Measurements from ENCODE around the gene ANGPTL5. TPM values are rescaled to one million over a fixed set of nuclear protein-coding genes. Genes with fewer than 3 reads are reported as not detected.
"Not testable (repeated sequence)": the region's sequence is repeated elsewhere in the genome, so short reads cannot be mapped to it uniquely, and the experiment has no call there.

Gene ANGPTL5
- total RNA-seq, 2 donors from 2014 or later = 0.12 to 0.28 TPM

GRCh38 chr11:101909087-101909486 is 7.2 kb downstream of the ANGPTL5 start:
- intact Hi-C loops (cut with DNase I, micrococcal nuclease) = no loop called here
- ATAC-seq (no peak), DNase-seq (no peak)

DNA sequence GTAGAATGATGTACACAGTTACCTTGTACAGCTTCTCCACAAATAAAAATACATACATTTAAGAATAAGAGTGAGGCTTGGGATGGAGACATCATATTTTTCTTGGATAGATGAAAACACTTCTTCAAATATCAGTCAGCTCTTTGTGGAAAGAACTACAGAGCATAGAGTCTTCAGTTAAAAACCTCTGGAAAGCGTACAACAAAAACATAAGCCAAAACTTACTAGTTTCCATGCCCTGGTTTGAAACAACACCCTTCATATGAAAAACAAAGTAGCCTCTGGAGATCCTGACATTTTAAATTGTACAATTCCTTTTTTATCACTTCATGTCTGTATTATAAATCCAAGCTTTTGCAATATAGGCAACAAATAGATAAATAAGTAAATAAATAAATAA is 8.5 kb downstream of the ANGPTL5 start:
- no peak for ATAC-seq
- intact Hi-C loops (cut with DNase I, micrococcal nuclease) = no loop called here
- no peak for DNase-seq

GRCh38 chr11:101894505-101894904 is 21.8 kb downstream of the ANGPTL5 start:
- DNase-seq = no peak
- intact Hi-C loops (cut with DNase I, micrococcal nuclease) = no loop called here
- no peak for ATAC-seq

DNA sequence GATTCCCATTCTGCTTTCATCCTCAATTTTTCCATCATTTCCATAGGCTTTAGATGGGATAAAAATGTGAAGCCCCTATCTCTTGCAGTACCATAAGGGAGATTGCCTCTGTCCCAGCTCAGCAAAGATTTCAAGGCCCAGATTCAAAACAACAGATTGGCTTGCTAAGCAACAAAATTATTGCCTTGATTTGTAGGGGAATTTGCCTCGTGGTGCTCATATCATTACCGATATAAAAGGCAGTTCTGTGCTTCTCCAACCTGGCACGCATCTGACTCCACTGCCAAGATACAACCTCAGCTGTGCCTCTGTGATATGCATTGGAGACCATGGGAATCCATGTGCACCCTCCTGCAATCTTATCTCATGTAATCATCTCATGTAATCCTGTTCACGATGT is 26.6 kb downstream of the ANGPTL5 start:
- ATAC-seq (no peak), DNase-seq (no peak)
- intact Hi-C loops (cut with DNase I, micrococcal nuclease) = no loop called here

DNA sequence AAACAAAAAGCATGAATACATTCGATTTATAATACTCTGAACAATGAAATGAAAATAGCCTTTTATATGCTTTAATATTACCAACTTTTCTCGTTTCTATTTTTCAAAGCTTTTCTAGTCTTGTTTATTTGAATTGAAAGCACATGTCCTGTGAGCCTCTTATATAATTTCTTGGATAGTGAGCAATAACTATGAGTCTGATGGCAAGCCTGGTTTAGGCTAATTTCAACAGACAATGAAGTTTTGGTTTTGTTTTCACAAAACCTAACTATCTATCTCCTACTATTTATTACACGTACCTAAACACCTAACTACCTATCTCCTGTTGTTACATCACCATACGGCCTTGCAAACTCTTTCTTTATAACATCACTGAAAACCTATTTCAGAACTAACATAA is 30.7 kb downstream of the ANGPTL5 start:
- DNase-seq (no peak), ATAC-seq (no peak)
- intact Hi-C loops (cut with DNase I, micrococcal nuclease) = no loop called here

GRCh38 chr11:101881586-101881985 is 34.7 kb downstream of the ANGPTL5 start:
- intact Hi-C loops (cut with DNase I, micrococcal nuclease) = no loop called here
- ATAC-seq = no peak
- no peak for DNase-seq

DNA sequence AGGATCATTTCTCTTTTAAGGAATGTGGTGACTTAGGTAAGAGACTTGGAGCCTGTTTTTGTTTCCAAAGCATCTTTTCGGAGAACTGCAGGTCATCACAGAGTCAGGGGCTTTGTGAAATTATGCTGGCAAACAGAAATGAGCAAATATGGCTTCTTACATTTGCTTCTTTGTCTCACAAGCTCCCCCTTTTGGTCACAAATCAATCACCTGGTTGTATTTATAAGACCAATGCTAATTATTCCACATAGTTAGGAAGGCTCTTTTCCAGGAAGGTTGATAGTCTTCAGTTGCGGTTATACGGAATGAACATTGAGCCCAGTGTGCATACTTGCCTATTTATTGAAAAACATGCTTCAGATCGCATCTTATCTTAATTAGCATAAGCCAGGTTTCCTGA is 36.1 kb downstream of the ANGPTL5 start:
- intact Hi-C loops (cut with DNase I, micrococcal nuclease) = no loop called here
- no peak for ATAC-seq
- no peak for DNase-seq

DNA sequence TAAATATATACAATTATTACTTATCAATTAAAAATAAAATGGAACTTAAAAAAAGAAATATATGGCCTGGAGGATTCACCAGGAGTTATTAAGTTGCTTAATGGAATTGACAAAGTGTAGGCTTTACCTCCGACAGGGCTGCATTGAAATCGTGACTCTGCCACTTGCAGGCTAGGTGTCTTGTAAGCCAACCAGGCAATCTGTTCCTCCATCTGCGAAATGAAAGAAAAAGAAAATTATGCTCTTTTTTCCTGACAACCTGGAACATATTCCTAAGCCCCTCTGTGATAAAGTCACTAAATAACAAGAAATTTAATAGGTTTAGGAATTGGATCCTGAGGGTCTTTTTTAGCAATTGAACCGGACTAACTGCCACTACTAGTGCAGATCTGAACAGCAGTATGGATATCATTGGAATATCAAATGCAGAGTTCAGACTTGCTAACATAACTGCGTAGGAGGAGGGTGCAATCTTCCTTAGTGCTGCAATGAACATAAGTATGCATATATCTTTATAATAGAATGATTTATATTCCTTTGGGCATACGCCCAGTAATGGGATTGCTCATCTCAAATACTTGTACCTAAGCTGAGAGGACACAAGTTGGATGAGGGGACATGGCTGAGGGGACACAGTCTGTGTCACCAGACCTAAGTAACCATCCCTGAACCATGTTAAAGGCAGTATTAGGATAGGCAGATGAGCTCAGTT is 44.0 kb downstream of the ANGPTL5 start:
- DNase-seq (no peak), ATAC-seq (no peak)
- intact Hi-C loops (cut with DNase I, micrococcal nuclease) = loop anchor here in 1 of 2 donors (10.0 kb wide), 1 partner anchor 112 kb away; no protein-coding TSS in a partner anchor

- intact Hi-C loops (cut with DNase I, micrococcal nuclease) = loop anchor here in 1 of 2 donors (10.0 kb wide), 1 partner anchor 114 kb away; no protein-coding TSS in a partner anchor
- no peak for DNase-seq
- peak; percentile 44 for ATAC-seq
Observed at GRCh38 chr11:101870510-101870909, 45.8 kb downstream of the ANGPTL5 start.

- intact Hi-C loops (cut with DNase I, micrococcal nuclease) = no loop called here
- DNase-seq (no peak), ATAC-seq (no peak)
Observed at GRCh38 chr11:101867951-101868350, 48.4 kb downstream of the ANGPTL5 start.

DNA sequence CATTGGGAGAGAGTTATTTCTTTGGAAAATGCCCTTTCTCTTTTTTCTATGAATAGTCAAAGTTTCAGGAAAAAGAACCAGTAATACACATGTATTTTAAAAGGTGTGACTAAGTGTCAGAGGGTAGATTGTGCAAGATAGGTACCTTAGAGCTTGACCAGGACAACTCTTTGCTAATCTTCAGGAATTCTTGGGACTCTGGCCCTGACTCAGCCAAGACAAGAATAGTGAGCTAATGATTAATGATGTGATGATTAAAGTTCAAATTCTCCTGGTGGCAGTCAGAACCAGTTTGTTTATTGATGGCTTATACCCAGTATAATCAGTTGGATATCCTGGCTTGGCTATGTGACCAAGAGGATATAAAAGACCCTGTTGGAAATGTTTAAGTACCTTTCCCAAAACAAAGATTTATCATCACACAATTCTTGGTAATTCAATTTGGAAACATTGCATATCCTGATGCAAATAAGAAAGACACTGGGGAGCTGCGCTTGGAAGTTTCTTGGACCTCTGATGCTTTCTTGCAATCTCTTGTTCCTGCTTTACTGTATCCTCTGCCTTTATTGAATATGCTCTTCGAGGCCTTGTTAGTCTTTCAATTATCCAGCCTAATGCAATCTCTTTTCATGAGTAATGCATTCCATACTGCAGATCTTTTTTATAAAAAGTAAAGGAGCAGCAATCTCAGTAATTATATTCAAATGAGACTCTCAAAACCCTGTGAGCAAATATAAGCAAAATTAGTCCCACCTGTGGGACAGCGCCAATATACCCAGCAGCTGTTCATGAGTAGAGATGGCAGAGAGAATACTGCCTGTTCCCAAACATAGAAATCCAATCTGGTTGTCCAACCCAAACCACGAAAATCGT is 49.5 kb downstream of the ANGPTL5 start:
- no peak for DNase-seq
- intact Hi-C loops (cut with DNase I, micrococcal nuclease) = no loop called here

DNA sequence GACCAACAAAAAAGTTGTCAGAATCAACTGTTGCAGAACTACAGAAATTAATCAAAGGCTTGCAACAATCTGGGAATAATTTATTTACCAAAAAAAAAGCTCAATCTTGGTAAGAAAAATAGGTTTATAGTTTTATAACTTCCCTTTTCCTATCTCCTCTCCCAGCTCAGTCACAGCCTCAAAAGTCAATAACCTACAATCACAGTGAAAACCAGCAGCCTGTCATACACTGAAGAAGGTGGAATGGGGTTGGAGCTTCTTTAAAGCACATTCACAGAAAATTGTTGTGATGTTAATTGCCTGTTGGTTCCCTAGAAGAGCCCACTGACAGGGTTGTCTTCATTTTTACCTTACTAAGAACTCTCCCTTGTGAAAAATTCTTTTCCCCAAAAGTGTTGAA is 52.2 kb downstream of the ANGPTL5 start:
- intact Hi-C loops (cut with DNase I, micrococcal nuclease) = loop anchor here in 1 of 2 donors (5.0 kb wide), 1 partner anchor 143 kb away; no protein-coding TSS in a partner anchor
- ATAC-seq (peak; percentile 72), DNase-seq (no peak)

More for the DNA sequence above, 49.5 kb downstream of the ANGPTL5 start:
- peak; percentile 33 for ATAC-seq

DNA sequence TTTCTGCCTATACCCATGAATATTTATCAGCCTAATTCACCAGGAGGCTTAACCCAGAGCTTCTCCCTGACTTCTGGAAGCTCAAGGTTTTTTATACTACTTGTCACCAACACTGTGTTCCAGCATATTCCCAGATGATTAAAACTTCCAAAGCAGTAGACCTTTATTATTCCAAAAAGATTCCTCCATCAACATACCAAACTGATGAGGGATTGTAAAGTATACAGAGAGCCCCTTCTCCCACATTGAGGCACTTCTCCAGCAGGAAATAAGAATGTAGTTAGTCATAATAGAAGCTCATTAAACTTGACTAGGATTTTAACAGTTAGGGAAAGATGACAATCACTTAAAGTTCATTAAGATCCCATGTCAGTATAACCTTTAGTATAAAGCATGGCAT is 53.0 kb downstream of the ANGPTL5 start:
- intact Hi-C loops (cut with DNase I, micrococcal nuclease) = loop anchor here in 1 of 2 donors (5.0 kb wide), 1 partner anchor 144 kb away; no protein-coding TSS in a partner anchor
- DNase-seq = no peak
- no peak for ATAC-seq

- DNase-seq (no peak), ATAC-seq (peak; percentile 45)
Observed at GRCh38 chr11:101862391-101863233, 53.7 kb downstream of the ANGPTL5 start.

DNA sequence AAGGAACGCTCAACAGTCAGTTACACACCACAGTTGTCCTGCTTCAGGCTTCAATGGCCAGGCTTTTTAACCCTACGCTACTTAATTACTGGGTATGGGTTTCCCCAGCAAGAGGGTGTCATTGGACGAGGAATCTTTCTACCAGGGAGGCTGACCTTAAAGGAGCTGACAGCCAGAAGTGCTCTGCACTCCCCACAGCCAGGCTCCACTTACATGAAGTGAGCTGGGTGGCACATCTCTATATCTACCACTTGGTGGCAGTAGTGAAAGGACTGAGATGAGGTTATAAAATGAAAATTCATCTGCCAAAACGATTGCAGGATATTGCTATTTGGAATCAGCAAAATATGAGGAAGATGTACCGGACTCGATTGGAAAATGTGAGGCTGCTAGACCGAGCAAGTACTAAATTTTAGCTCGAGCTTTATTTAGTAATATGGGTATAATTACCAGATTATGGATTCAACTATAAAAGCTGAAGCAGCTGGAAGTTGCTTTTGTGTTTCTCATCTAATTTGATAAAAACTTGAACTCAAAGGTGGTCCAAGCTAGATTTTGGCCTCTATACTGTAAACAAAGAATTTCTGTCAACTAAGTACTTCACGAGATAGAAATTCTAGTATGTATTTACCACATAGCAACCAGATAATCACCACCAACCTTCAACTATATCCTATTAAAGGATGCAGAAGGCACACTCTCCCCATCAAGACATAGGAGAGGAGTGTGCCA is 55.5 kb downstream of the ANGPTL5 start:
- ATAC-seq = peak; percentile 89
- DNase-seq = peak in 1 of 2 donors; percentile 14
- intact Hi-C loops (cut with DNase I, micrococcal nuclease) = loop anchor here in 1 of 2 donors (5.0 kb wide), 1 partner anchor 146 kb away; no protein-coding TSS in a partner anchor

More at GRCh38 chr11:101862391-101863233, 53.7 kb downstream of the ANGPTL5 start:
- intact Hi-C loops (cut with DNase I, micrococcal nuclease) = loop anchor here in 1 of 2 donors (5.0 kb wide), 1 partner anchor 145 kb away; no protein-coding TSS in a partner anchor

- DNase-seq; ATAC-seq; intact Hi-C loops (cut with DNase I, micrococcal nuclease): not testable (repeated sequence)
Observed at GRCh38 chr11:101852260-101852659, 64.1 kb downstream of the ANGPTL5 start.

DNA sequence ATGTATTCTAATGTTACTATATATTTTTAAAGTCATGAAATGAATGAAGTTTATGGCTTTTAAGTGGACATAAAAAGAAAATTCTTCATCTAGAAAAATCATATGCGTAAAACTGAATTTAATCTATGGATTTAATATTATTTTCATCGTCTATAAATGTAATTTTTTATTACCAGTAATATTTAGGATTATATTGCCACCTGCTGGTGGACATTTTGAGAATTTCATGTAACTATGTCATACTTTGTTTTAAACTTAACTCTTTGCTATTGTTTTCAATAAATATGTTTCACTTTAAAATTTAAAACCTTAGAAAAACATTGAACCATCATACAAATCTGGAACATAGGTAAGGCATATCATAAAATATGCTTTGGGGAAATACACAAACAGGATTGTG is 68.1 kb downstream of the ANGPTL5 start:
- intact Hi-C loops (cut with DNase I, micrococcal nuclease) = loop anchor here in 1 of 2 donors (5.0 kb wide), 1 partner anchor 391 kb away; no protein-coding TSS in a partner anchor
- no peak for DNase-seq
- no peak for ATAC-seq

GRCh38 chr11:101844608-101845007 is 71.7 kb downstream of the ANGPTL5 start:
- ATAC-seq = no peak
- no peak for DNase-seq
- intact Hi-C loops (cut with DNase I, micrococcal nuclease) = loop anchor here in 1 of 2 donors (5.0 kb wide), 1 partner anchor 387 kb away; no protein-coding TSS in a partner anchor

Measured in left colon (tissue), 2 donors.